Gastroesophageal sphincter (tissue), 4 donors: ENCODE results near the gene ANKRD62. TPM values are rescaled to one million over a fixed set of nuclear protein-coding genes. Genes with fewer than 3 reads are reported as not detected.

Experiments
- ATAC-seq: fragments of 150-250 bp; one replicate; pipeline ENCODE4 v1.9.1; 2016; ENCODE audit warnings: mild to moderate bottlenecking, moderate library complexity
- H3K27ac ChIP-seq, 4 donors: fragments of 200-600 bp; sonication (generic) in 3 of 4; 1 replicate in 3 of 4; 2 replicates in 1 of 4; pipeline ENCODE4 v1.5.1; 2016 to 2019
- H3K27me3 ChIP-seq: fragments of 200-600 bp; sonication (generic); one replicate; pipeline ENCODE4 v1.5.1; 2019
- H3K36me3 ChIP-seq, 2 donors: fragments of 200-600 bp; sonication (generic); one replicate each; pipeline ENCODE4 v1.5.1; 2019; ENCODE audit warnings: control low read depth in 1 of 2
- H3K4me1 ChIP-seq, 3 donors: fragments of 200-600 bp; sonication (generic); 1 replicate in 2 of 3; 2 replicates in 1 of 3; pipeline ENCODE4 v1.5.1; 2016 to 2019; ENCODE audit warnings: control low read depth in 2 of 3
- H3K4me3 ChIP-seq, 2 donors: fragments of 200-600 bp; sonication (generic); one replicate each; pipeline ENCODE4 v1.5.1; 2019; ENCODE audit warnings: mild to moderate bottlenecking in 1 of 2, moderate library complexity in 1 of 2
- H3K9me3 ChIP-seq, 3 donors: fragments of 200-600 bp; sonication (generic); one replicate each; pipeline ENCODE4 v1.5.1; 2017 to 2019; ENCODE audit warnings: control low read depth in 2 of 3
- CTCF ChIP-seq, 4 experiments: fragments of 200-600 bp in 2 of 4; fragments of 450-650 bp in 2 of 4; sonication (generic) in 1 of 4; IDR thresholded peaks; one replicate each; pipeline ENCODE4 v1.5.1; 2017 to 2019; ENCODE audit warnings: antibody characterized with exemption in 4 of 4, mild to moderate bottlenecking in 2 of 4, moderate library complexity in 2 of 4
- EP300 ChIP-seq: sonication (generic); formaldehyde crosslinking; IDR thresholded peaks from one replicate; pipeline ENCODE4 v1.6.1; 2017; ENCODE audit warnings: antibody characterized with exemption, mild to moderate bottlenecking
- POLR2A ChIP-seq, 2 donors: fragments of 450-650 bp; IDR thresholded peaks; one replicate each; pipeline ENCODE4 v1.6.1; 2017; ENCODE audit warnings: antibody characterized with exemption in 2 of 2, mild to moderate bottlenecking in 2 of 2, moderate library complexity in 1 of 2
- POLR2AphosphoS5 ChIP-seq: sonication (generic); formaldehyde crosslinking; IDR thresholded peaks from one replicate; pipeline ENCODE4 v1.6.1; 2017; ENCODE audit warnings: antibody characterized with exemption
- WGBS, 2 donors: methylation state at CpG; one replicate each; pipeline ENCODE4 v1.1.5; 2018; ENCODE audit warnings: low coverage in 1 of 2; 5-methylcytosine and 5-hydroxymethylcytosine counted together
- total RNA-seq, 4 donors: library from RNA; depleted of rRNA; stranded (reverse); fragments of >200 nt; gene quantifications; one replicate each; pipeline ENCODE4 v1.1.0, GENCODE V29; 2016

ANKRD62 gene
- total RNA-seq, result not detected

DNA sequence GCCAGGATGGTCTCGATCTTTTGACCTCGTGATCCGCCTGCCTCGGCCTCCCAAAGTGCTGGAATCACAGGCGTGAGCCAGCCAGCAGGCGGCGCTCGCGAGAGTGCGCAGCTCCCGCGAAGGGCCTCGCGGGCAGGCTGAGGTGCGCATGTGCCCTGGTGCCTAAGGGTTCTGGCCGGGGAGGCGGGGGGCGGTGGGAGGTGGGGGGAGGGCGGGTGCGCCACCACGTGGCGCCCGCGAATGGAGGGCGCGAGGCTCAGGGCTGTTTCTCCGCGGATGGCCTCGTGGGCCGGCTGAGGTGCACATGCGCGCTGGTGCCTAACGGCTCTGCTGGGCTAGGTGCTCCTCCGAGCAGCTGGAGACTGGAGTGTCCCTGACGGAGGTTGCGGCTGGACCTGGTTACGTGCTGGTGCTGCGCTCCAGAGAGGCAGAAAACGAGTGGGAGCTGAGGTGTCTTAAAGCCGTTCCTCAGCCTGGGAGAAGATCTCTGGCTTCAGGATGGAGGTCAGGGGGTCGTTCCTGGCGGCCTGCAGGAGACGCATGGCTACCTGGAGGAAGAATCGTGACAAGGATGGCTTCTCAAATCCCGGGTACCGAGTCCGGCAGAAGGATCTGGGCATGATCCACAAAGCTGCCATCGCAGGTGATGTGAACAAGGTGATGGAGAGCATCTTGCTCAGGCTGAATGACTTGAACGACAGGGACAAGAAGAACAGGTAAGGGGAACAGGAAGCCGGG lies at the start of gene ANKRD62:
TSS of gene ANKRD62 (plus strand) at position 324 of the 738 bp plus-strand sequence. CDS start at position 499, 175 bp downstream.
- 100% methylated on average over 5 of the region's 50 CpGs; no CpG with 5 or more reads in 1 of the 2 donors for WGBS, 2 donors
- peaks cover 22% of the 10 kb centered on the region for H3K27me3 ChIP-seq
- no peaks in the 10 kb centered on the region for H3K36me3 ChIP-seq
- H3K4me3 ChIP-seq, result no peak within 1 kb of the TSS
- H3K9me3 ChIP-seq, result peaks cover 0 to 4% (median 0%) of the 10 kb centered on the region in 3 donors
- H3K4me1 ChIP-seq, result no peaks in the 10 kb centered on the region
- TF ChIP-seq POLR2A (IDR thresholded peaks at IDR 0.05) (no peak), CTCF (IDR thresholded peaks at IDR 0.05) (no peak), POLR2AphosphoS5 (no peak), EP300 (no peak)
- H3K27ac ChIP-seq, result no peak within 1 kb of the TSS
- ATAC-seq, result no peak

DNA sequence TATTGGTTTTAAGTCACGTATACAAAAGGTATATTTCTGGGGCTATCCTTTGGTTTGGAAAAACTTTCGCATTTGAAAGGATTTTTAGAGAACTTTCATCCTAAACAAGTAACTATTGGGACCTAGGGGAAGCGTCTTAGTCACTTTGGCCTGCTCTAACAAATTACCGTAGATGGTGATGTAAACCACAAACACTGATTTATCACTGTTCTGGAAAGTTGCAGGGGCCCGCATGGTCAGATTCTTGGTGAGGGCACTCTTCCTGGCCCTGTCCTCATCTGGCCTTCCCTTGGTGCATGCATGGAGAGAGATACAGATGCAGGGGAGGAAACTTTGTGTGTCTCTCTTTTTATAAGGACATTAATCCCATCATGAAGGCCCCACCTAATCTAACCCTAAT lies 49.1 kb upstream of the ANKRD62 start:
- WGBS, 2 donors, result 64 to 78% methylated on average over 4 of the region's 5 CpGs
- Histone ChIP-seq H3K9me3 (no peaks in the 10 kb centered on the region), H3K4me3 (no peak overlapping the region), H3K36me3 (no peaks in the 10 kb centered on the region), H3K4me1 (no peaks in the 10 kb centered on the region), H3K27ac (no peak overlapping the region), H3K27me3 (peaks cover 10% of the 10 kb centered on the region)
- TF ChIP-seq EP300, result no peak
- TF ChIP-seq CTCF (IDR thresholded peaks at IDR 0.05), result no peak
- ATAC-seq, result no peak

- H3K36me3 ChIP-seq, result no peaks in the 10 kb centered on the region
- H3K9me3 ChIP-seq, result no peaks in the 10 kb centered on the region
- no peak overlapping the region for H3K27ac ChIP-seq
- peaks cover 10% of the 10 kb centered on the region for H3K27me3 ChIP-seq
- ATAC-seq, result no peak
- no peaks in the 10 kb centered on the region for H3K4me1 ChIP-seq
- no peak overlapping the region for H3K4me3 ChIP-seq
- TF ChIP-seq EP300 (no peak), CTCF (IDR thresholded peaks at IDR 0.05) (no peak), POLR2AphosphoS5 (no peak), POLR2A (IDR thresholded peaks at IDR 0.05) (no peak)
- 88 to 90% methylated on average over 4 to 8 of the region's 15 CpGs for WGBS, 2 donors
Measured at GRCh38 chr18:12046046-12046750, 47.4 kb upstream of the ANKRD62 start.

DNA sequence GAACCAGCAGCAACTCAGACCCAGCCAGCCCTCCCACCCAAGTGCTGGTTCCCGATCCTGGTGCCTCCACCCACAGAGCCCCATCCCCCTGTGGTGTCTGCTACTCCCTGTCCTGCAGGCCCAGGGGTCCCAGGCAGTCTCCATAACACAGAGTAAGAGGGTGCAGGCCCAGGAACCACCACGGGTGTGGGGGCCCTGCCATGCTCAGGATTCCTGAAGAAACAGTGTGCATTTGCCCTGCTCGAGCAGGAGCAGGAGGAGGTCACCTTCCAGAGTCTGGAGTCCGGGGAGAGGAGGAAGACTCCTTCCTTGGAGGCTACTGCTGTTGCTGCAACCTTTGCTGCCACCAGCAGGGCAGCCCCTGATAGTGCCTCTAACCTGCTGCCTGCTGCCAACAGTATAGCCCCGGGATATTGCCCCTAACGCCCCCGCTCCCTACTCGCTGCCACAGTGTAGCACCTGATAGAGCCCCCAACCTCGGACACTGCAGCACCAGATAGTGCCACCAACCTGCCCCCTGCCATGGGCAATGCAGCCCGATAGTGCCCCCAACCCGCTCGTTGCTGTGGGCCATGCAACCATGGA lies 46.8 kb upstream of the ANKRD62 start:
- Histone ChIP-seq H3K27ac (no peak overlapping the region), H3K4me3 (no peak overlapping the region), H3K36me3 (no peaks in the 10 kb centered on the region), H3K4me1 (no peaks in the 10 kb centered on the region), H3K9me3 (no peaks in the 10 kb centered on the region), H3K27me3 (peaks cover 10% of the 10 kb centered on the region)
- 90% methylated on average over 6 of the region's 12 CpGs; no CpG with 5 or more reads in 1 of the 2 donors for WGBS, 2 donors
- ATAC-seq, result no peak
- TF ChIP-seq POLR2A (IDR thresholded peaks at IDR 0.05) (no peak), EP300 (no peak), POLR2AphosphoS5 (no peak), CTCF (IDR thresholded peaks at IDR 0.05) (no peak)
